ENCODE data around the gene DCAF7.

DCAF7 gene

DNA sequence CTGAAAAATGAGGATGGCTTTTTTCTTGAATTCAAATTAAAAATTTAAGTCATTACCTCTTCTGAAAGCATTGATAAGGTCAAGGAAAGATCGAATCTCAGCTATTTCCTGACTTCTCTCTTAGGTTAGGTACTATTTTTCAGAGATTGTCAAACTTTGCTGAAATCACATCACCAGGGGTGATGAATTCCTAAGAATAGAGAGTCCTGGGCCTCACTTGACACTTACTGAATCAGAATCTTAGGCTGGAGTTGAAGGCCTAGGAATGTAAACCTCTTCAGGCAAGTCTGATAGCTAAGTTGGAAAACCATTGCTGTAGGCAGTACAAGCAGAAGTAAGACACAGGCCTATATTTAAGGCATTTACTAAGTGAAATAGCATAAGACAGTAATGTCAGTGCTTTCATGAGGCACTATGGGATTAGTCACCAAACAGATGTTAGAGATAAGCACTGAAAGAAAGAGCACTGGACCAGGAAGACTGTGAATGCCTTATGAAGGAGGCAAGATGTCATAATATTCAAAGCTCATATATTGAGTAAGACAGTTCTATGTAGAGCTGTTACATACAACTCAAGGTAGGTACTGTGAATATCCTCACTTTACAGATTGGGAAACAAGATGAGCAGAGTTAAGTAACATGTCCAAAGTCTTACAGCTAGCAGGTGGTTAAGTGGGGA is 21.5 kb downstream of the DCAF7 start:
- TF ChIP-seq, protein P1, sequence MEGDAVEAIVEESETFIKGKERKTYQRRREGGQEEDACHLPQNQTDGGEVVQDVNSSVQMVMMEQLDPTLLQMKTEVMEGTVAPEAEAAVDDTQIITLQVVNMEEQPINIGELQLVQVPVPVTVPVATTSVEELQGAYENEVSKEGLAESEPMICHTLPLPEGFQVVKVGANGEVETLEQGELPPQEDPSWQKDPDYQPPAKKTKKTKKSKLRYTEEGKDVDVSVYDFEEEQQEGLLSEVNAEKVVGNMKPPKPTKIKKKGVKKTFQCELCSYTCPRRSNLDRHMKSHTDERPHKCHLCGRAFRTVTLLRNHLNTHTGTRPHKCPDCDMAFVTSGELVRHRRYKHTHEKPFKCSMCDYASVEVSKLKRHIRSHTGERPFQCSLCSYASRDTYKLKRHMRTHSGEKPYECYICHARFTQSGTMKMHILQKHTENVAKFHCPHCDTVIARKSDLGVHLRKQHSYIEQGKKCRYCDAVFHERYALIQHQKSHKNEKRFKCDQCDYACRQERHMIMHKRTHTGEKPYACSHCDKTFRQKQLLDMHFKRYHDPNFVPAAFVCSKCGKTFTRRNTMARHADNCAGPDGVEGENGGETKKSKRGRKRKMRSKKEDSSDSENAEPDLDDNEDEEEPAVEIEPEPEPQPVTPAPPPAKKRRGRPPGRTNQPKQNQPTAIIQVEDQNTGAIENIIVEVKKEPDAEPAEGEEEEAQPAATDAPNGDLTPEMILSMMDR (conservative IDR thresholded peaks at IDR 0.05; ENCODE audit: low read length): no peak
- H3K4me3 ChIP-seq (ENCODE audit: low read length): no peak overlapping the region
- peak; percentile 77 for DNase-seq (ENCODE audit: low read depth)

DNA sequence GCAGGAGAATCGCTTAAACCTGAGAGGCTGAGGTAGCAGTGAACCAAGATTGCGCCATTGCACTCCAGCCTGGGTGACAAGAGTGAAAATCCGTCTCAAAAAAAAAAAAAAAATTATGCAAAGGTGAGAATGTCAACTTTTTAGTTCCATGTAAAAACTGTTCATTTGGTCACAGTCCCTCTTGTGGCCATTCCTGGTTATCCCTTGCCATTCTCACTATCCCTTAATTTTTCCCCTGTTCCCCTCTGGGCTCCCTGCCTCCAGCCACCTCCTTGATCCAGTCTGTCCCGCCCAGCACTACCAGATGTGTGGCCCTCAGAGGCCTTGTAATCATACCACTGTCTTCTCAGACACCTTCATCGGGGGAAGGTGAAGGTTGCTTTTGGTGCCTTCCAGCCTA is 23.4 kb downstream of the DCAF7 start:
- peak; percentile 6 for DNase-seq (ENCODE audit: low read depth)
- no peak overlapping the region for H3K4me3 ChIP-seq (ENCODE audit: low read length)
- TF ChIP-seq, protein P1 (conservative IDR thresholded peaks at IDR 0.05; ENCODE audit: low read length): peak; percentile 50

DNA sequence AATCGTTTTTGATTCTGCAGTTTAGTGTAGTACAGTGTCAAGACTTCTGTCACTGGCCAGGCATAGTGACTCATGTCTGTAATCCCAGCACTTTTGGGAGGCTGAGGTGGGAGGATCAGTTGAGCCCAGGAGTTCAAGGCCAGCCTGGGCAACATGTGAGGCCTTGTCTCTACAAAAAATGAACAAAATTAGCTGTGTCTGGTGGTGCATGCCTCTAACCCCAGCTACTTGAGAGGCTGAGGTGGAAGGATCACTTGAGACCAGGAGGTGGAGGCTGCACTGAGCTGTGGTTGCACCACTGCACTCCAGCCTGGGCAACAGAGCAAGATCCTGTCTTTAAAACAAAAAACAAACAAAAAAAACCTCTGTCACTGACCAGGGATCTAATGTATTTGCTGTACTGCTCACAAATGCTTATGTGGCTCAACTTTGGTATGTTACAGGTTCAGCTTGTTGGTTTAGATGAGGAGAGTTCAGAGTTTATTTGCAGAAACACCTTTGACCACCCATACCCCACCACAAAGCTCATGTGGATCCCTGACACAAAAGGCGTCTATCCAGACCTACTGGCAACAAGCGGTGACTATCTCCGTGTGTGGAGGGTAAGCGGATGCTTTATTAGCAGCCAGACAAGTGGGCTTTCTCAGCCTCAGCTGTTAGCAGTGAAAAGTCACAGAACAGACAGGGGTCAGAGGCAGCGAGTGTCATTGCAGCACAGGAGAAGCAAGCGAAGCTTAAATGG is 27.9 kb downstream of the DCAF7 start:
- no peak overlapping the region for H3K4me3 ChIP-seq (ENCODE audit: low read length)
- TF ChIP-seq, protein P1 (conservative IDR thresholded peaks at IDR 0.05; ENCODE audit: low read length): no peak
- no peak for DNase-seq (ENCODE audit: low read depth)

DNA sequence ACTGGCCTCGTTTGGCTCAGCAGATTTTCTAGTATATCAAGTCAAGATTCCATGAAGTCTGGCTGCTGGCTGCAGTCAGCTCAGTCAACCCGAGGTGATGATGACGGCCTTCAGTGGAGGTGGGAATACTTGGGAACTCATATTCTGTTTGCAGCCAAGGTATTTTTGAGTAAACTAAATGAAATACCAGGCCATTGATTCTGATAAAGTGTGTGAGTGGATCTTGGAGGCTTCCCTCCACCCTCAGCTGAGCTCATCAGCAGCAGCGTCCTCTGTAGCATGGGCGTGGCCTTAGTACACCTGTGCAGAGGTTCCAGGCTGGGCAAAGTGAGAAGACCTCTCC is 28.5 kb downstream of the DCAF7 start:
- H3K4me3 ChIP-seq (ENCODE audit: low read length): no peak overlapping the region
- no peak for DNase-seq (ENCODE audit: low read depth)
- TF ChIP-seq, protein P1 (conservative IDR thresholded peaks at IDR 0.05; ENCODE audit: low read length): no peak

DNA sequence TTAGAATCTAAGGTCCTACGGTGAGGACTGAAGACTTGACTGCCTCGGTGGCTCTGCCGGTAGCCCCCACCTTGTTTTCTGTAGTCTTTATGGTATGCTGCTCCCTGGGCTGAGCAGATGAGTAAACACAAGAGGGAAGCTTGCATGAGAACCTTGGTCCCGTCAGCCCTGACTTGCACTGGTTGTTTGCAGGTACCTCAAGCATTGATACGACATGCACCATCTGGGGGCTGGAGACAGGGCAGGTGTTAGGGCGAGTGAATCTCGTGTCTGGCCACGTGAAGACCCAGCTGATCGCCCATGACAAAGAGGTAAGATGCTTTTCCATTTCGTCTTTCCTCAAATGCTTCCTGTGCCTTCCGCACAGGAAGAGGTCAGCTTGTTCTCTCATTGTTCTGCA is 29.4 kb downstream of the DCAF7 start:
- TF ChIP-seq, protein P1 (conservative IDR thresholded peaks at IDR 0.05; ENCODE audit: low read length): no peak
- no peak overlapping the region for H3K4me3 ChIP-seq (ENCODE audit: low read length)
- no peak for DNase-seq (ENCODE audit: low read depth)

DNA sequence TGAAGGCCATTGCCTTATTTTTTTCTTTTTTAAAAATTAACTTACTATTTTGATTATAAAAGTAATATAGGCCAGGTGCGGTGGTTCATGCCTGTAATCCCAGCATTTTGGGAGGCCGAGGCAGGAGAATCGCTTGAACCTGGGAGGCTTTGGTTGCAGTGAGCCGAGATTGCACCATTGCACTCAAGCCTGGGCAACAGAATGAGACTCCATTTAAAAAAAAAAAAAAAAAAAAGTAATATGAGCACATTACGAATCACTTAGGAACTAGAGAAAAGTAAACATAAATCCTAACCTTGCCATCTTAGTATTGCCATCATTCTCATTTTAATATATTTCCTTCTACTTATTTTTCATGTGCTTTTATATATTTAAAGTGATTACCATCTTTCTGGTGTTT is 37.5 kb downstream of the DCAF7 start:
- no peak overlapping the region for H3K4me3 ChIP-seq (ENCODE audit: low read length)
- DNase-seq (ENCODE audit: low read depth): no peak
- TF ChIP-seq, protein P1 (conservative IDR thresholded peaks at IDR 0.05; ENCODE audit: low read length): no peak

DNA sequence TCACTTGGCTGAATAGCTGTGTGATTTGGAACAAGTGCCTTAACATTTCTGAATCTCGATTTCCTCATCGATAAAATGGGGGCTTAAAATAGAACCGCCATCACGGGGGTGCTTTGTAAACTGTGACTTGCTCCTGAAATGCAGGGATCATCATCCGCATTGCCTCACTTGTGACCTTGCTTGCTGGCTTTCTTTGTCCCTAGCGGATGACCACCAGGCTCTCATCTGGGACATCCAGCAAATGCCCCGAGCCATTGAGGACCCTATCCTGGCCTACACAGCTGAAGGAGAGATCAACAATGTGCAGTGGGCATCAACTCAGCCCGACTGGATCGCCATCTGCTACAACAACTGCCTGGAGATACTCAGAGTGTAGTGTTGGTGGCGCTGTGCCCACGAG is 38.5 kb downstream of the DCAF7 start:
- H3K4me3 ChIP-seq (ENCODE audit: low read length): no peak overlapping the region
- no peak for DNase-seq (ENCODE audit: low read depth)
- TF ChIP-seq, protein P1 (conservative IDR thresholded peaks at IDR 0.05; ENCODE audit: low read length): no peak

Data from AG10803 (cell line).